ENCODE measurements around the gene TP53INP2.

DNA sequence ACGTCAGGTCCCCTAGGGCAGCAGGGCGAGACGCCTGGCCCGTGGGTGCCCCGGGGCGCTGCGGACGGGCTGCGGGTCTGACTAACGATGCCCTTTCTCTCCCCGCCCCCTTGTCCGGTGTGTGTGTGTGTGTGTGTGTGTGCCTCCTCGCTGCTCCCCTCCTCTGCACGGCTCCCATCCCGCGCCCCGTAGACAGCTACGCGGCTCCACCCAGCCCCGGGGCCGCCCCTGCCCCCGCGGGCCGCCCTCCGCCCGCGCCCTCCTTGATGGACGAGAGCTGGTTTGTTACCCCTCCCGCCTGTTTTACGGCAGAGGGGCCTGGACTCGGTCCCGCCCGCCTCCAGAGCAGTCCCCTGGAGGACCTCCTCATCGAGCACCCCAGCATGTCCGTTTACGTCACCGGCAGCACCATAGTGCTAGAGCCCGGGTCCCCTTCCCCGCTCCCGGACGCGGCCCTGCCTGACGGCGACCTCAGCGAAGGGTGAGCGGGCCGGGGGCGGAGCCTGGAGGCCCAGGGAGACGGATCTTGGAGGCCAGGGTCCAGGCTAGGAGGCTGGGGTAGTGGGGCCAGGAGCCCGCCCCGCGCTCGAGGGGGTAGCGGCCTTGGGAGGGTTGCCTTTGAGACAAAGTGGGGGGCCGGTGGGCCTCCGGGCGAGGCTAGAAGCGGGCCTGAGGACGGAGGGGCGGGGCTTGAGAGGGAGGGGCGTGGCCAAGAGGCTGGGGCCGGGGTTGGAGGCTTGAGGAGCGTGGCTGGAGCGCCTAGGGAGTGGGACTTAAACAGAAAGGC is 5.1 kb downstream of the TP53INP2 start:
- TF ChIP-seq, protein P1, sequence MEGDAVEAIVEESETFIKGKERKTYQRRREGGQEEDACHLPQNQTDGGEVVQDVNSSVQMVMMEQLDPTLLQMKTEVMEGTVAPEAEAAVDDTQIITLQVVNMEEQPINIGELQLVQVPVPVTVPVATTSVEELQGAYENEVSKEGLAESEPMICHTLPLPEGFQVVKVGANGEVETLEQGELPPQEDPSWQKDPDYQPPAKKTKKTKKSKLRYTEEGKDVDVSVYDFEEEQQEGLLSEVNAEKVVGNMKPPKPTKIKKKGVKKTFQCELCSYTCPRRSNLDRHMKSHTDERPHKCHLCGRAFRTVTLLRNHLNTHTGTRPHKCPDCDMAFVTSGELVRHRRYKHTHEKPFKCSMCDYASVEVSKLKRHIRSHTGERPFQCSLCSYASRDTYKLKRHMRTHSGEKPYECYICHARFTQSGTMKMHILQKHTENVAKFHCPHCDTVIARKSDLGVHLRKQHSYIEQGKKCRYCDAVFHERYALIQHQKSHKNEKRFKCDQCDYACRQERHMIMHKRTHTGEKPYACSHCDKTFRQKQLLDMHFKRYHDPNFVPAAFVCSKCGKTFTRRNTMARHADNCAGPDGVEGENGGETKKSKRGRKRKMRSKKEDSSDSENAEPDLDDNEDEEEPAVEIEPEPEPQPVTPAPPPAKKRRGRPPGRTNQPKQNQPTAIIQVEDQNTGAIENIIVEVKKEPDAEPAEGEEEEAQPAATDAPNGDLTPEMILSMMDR (IDR thresholded peaks at IDR 0.05): no peak
- TF ChIP-seq SIN3A (IDR thresholded peaks at IDR 0.05; ENCODE audit: borderline replicate concordance, insufficient read depth, low read depth, low read length): 0 out of 2 replicates have a peak, but pooled peaks have one; percentile 46
- TF ChIP-seq, protein P2, sequence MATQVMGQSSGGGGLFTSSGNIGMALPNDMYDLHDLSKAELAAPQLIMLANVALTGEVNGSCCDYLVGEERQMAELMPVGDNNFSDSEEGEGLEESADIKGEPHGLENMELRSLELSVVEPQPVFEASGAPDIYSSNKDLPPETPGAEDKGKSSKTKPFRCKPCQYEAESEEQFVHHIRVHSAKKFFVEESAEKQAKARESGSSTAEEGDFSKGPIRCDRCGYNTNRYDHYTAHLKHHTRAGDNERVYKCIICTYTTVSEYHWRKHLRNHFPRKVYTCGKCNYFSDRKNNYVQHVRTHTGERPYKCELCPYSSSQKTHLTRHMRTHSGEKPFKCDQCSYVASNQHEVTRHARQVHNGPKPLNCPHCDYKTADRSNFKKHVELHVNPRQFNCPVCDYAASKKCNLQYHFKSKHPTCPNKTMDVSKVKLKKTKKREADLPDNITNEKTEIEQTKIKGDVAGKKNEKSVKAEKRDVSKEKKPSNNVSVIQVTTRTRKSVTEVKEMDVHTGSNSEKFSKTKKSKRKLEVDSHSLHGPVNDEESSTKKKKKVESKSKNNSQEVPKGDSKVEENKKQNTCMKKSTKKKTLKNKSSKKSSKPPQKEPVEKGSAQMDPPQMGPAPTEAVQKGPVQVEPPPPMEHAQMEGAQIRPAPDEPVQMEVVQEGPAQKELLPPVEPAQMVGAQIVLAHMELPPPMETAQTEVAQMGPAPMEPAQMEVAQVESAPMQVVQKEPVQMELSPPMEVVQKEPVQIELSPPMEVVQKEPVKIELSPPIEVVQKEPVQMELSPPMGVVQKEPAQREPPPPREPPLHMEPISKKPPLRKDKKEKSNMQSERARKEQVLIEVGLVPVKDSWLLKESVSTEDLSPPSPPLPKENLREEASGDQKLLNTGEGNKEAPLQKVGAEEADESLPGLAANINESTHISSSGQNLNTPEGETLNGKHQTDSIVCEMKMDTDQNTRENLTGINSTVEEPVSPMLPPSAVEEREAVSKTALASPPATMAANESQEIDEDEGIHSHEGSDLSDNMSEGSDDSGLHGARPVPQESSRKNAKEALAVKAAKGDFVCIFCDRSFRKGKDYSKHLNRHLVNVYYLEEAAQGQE (IDR thresholded peaks at IDR 0.05; ENCODE audit: insufficient read depth in 1 of 2, low read depth in 2 of 2, low read length in 1 of 2): no peak

Measured in Panc1 (cell line).